Stimulated activated CD4-positive, alpha-beta T cell treated with anti-CD3 and anti-CD28 coated beads, TNF-alpha, amount 100 ng/mL, for 24 hours (primary cell): Measurements from ENCODE around the gene SIAE.

Source experiments
- DNase-seq, 3 experiments: peaks; one replicate each; pipeline ENCODE4 v3.0.0-alpha.2; 2020; ENCODE audit warnings: low read depth in 3 of 3

SIAE gene

DNA sequence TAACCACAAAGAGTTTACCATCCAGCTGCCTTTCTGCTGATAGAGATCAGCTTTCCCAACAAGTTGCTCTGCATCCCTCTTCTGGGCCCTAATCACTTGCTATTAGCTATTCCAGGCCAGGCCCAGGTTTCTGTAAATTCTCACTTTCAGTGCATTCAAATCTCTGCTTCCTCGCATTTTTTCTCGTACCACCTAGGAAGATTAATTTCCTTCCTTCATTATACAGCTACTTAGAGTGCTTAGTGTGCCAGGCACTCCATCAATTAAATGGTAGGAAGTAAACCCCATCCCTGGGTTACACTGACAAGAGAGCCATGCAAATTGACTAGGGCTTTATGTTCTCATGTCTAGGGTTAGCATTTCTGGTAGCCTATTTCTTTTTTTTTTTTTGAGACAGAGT, 9.7 kb downstream of the SIAE start:
- no peak for DNase-seq

DNA sequence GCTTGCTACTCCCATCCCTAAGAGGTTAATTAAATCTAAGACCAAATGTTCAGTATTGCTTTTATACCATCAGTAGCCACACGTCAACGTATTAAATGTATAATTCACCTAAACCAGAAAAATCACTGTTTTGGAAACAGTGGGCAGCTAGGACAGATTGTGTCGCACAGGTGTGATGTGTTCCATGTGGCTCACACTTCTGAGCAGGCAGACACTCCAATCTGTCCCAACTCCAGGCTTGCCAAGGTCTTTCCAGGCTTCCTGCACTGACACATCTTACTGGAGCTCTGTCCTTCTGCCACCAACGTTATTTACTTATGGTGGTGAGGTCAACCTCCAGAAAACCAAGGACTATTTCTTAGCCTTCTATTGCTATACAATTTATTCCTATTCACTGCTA, 11.4 kb downstream of the SIAE start:
- no peak for DNase-seq

DNA sequence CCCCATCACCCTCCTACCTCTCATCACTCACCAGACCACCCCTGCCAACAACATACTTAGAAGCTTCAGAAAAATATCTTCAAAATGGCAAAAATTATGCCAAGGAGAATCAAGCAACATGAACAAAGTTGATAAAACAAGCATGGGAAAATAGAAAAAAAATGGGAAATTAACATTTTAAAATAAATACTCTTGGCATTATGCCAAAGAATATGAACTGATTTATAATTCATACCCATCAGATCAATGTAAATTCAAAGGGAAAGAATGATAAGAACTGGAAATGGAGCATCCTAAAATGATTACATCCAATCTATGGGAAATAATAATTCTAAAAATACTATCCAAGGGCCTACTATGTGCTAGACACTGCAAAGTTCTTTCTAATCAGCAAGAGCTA, 12.0 kb downstream of the SIAE start:
- DNase-seq, result no peak

DNA sequence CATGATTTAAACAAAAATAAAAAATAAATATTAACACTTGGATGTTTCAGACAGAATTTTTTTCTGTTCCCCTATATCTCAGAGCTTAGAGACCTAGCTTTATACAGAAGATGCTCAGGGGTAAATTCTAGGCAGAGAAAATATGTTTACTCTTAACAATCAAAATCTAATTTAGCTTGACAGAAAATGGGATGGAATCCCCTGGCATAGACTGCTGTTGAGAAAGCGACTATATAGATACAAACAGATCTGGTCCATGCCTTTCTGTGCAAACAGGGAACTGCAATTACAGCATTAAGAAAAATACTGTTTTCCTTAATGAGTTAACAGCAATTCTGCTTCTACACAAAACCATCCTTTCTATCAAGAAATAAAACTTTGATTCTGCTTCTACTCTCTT, 14.6 kb downstream of the SIAE start:
- DNase-seq, result no peak

DNA sequence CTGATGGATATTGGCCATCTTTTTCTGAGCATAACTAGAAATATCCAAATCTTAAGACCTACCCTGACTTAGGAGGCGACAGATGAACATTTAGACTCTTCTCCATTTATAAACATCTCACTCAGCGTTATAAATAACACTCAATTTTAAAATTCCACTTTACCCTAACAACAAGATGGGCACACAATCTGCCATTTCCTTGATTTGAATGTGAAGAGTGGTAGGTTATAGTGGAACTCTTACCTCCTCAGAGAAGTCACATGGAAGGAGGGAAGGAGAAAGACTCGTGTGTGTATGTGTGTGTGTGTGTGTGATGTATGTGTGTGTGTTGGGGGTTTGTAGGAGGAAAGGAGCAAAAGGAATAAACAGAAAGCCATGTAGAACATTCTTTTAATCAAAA, 15.0 kb downstream of the SIAE start:
- DNase-seq, result no peak

DNA sequence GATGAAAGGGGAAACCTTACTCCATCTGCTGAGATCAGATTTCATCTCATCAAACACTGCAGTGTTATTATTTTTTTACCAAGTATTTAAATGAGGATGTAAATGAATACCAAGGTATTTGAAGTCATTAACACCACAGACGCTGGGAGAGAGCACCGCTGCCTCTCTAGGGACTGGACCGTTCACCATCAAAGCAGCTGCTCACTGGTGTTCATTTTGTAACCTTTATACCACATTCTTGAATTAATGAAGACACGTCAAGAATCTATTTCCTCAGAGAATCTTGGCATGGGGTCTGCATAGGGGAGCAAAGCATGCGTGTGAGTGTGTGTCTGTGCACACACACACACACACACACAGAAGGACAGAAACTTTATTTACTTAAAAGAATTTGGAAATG, 15.6 kb downstream of the SIAE start:
- DNase-seq, result no peak

DNA sequence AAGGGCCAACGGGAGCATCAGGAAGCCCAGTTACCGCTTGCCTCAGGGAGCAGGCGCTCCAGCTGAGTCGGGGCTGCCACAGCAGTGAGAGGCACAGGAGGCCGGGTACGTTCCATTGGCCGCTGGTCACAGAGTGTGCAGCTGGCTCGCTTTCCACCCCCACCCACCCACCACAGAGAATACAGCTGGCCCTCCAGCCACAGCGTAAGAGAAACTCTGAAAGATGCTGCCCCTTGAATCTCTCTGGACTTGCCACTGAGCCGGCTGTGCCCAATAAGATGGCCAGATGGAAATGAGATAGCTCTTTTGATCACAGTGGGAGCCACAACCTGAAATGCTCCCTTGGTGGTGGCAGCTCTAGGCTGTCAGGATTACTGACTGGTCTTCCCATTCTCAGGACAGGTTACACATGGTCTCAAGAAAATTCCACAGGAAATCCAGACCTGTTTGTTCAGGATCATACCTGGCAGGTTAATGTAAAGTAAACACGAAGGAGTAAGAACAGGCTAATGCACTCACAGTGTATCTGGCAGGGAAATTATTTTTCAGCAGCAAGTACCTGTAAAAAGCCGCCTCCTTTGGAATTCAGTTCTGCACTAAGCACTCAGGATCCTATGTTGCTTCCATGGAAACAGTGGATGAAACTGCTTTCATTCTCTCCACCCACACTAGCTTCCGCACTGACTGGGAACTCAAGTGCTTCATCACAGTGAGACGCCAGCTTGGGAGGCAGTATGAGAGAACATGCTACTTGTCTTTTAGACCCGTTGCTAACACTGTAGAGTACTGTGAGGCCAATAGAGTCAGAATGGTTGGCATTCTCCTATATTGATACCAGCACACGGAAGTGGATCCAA, 16.5 kb downstream of the SIAE start:
- DNase-seq, result no peak

DNA sequence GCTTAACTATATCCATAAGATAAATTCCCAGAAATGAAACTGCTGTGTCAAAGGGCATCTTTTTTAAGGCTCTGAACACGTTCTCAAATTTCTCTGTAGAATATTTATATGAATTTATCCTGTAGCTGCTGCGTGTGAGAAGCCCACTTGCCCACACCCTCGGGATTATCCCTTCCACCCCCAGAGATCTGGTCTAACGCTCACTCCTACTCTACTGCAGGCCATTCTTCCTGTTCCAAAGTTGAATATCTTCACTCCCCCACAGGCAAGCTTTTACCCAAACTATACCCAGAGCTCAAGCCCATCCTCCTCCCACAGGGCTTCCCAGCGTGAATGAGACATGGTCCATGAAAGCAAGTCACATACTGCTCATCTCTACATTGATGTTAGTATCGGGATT, 24.9 kb downstream of the SIAE start:
- no peak for DNase-seq

DNA sequence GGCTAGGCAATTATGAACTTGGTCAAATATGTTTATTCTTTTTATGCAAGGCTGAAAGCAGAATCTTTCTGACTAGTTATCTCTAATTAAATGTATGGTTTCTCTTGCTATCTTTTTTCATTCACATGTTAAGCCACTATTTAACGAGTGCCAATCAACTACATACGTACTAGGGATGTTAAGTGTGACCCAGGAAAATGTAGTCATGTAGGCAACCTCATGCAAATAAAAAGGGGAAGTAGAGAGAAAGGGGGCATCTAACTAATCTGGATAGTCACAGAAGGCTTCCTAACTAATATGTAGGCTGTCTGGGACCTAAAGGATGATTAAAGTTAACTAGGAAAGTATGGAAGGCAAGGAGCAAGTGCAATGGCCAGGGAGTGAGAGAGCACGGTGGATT, 27.4 kb downstream of the SIAE start:
- no peak for DNase-seq

DNA sequence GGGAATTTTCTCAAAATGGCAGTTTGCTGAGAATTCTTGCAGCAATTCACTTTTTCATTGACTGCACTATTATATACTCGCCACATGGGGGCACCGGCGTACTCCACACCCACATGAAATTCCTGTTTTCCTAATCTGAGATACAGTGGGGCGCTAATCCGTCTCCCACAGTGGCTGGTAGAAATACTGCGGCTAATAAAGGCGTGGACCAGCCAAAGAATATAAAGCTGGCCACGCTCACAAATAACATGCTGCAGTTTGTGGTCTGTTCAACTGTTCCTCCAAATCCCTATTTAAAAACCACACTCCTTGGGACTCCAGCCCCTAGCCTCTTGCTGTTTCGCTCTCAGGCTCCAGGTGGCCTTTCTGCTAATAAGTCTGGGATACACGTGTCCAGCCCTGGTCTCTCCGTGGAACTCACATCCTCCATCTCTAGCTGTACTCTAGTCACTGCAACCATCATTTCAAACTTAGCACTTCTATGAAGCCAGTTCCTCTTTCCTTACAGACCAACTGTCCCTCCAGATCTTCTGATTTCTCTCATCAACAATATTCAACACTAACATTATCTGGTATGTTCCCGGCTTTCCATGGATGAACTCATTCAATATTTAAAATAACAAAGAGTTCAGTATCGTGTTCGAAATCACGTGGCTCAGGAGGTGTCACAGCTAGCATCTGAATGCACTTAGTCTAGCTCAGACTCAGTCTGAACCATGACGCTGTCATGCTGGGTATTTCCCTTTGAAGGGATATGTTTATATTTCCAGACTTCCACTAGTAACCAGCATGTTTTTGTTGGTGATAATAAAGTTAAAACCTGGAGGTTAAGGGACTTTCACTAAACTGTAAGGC, 28.9 kb downstream of the SIAE start:
- peak in 1 of 3 experiments; percentile 20 for DNase-seq

DNA sequence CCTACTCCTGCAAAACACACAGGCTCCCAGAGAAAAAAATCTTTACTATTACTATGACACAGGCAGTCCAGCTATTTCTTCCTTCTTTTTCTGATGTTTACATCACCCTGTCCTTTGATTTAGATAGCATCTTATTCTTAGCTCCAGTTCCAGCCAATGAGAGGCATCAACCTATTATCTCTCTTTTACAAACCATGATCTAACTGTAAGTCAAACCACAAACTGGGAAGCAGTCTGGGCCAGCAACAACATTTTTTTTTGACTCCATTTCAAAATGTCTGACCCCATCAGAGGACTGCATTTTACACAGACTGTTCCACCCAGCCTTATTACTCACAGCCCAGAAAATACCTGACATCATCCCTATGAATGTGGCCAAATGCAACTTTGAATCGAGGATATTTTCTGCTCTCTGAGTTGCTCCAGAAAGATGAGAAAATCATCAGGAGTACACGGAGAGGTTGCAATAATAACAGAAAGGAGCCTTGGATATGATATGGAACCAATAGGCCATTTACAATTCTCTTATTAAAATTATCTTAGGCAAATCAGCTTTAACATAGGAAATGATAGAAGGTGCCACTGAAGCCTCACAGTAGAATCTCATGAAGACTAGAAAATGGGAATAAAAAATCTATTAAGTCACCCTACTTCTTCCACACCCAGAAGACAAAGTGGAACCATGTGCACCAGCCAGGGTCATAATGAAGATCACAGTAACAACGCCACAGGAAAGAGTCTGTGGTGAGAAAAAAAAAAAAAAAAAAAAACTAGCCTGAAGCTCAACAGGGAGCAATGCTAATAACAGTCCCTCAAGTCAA, 29.7 kb downstream of the SIAE start:
- no peak for DNase-seq

DNA sequence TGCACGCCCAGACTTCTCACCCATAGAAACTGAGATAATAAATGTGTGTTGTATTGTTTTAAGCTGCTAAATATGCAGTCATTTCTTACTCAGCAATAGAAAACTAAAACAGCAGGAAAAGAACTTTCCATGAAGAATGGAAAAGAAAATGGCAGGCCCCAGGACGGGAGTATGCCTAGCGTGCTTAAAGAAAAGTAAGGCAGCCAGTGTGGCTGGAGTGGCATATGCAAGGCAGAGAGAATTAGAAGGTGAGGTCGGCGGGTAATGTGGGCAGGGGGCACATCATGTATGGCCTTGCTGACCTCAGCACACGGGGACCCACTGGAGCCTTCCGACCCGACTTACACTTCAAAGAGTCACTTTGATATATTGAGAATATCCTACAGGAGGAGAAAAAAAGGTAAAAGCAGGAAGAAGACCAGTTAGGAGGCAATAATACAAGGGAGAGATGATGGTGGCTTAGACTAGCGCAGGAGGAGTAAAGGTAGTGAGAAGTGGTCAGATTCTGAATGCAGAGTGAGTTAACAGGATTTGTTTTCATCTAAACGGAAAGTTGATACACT, 30.4 kb downstream of the SIAE start:
- no peak for DNase-seq

DNA sequence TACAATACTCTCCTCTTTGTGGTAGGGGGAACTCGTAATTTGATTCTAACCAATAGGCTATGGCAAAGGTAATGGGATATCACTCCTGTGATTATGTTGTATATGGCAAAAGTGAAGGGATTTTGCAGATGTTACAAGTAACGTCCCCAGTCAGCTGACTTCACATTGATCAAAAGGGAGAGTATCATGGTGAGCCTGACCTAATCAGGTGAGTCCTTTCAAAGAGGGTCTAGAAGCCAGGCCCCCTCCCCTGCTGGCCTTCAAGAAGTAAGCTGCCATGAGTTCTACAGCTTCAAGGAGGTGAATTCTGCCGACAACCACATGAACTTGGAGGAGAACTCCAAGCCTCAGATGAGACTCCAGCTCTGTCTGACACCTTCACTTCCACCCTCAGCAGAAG, 30.9 kb downstream of the SIAE start:
- no peak for DNase-seq

DNA sequence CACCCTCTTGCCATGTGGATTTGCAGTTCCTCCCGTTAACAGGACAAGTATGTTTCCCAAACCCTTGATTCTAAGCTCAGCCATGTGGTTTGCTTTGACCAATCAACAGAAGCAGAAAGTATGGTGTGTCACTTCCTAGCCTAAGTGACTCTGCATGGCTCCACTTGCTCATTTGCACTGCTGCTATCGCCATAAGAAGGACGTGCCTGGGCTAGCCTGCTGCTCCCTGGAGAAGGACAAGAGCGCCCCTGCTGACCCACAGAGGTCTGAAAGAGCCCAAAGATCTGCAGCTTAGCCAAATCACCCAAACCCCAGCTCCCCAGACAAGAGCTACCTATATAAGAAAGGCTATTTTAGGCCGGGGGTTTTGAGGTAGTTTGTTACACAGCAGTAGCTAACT, 32.9 kb downstream of the SIAE start:
- no peak for DNase-seq

DNA sequence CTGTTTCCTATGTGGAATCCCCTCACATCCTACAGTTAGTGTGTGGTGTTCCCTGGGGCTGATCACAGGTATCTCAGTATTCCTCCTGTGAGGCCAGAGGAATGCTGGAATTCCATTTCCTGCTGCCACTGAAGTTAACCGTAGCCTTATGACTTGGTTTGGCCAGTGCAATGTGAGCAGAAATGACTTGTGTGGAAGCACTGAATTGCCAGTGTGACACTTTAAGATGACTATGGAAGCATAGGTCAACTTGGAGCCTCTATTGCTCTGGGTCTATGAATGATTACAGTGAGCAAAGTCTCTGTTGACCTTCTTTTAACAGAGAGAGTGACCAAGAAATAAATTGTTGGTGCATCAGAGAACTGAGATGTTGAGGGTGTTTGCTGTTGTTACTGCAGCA, 34.4 kb downstream of the SIAE start:
- no peak for DNase-seq

DNA sequence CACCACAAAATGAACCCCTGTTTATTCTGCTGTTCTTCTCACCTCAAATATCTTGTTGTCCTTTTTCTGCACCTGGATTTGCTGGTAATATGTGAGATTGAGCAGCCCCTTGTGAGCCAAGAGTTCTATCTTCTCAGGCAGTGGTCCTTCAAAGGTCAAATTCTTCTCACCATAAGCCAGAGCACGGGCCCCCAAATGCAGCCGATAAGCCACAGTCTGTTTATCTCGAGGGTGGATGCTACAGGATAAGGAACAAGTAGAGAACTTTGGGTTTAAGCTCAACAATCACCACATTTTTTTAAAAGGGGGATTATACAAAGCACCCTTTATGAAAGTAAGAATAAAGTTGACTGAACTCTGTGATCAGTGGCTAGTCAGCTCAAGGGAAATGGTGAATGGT, 35.0 kb downstream of the SIAE start:
- DNase-seq, result no peak

DNA sequence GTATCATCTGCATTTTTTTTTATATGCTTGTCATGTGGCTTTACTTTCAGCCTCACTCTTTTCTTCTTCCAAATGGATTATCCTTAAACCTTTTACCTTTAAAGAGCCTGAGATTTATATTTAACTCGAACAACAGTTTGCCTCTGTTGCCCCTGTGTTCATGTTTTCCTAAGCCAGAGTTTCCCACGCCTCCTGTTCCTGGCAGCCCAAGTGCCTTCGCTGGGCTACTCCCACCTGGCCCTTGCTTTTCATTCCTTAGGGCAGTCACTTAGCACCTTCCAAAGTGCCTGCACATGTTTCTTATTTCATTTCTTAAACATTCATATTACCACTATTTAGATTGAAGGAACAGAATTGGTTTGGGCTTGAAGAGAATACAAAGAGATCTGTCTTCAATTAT, 37.6 kb downstream of the SIAE start:
- DNase-seq, result no peak

DNA sequence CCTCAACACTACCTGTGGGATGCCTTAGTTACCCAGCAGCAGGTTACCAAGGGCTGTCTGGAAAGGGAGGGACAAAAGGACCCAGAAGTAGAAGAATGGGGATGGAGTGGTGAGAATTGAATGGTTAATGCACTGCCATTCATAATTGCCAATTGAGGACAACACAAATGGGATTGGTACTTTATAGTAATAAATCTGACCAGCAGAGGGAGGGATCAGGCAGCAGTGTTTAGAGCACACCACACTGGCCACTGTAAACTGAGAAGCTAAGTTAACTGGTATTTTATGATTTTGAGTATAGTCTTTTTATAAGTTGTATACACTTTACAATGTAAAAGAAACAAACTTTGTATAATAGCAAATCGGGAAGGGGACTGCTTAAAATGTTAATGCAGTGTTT, 40.2 kb downstream of the SIAE start:
- no peak for DNase-seq

DNA sequence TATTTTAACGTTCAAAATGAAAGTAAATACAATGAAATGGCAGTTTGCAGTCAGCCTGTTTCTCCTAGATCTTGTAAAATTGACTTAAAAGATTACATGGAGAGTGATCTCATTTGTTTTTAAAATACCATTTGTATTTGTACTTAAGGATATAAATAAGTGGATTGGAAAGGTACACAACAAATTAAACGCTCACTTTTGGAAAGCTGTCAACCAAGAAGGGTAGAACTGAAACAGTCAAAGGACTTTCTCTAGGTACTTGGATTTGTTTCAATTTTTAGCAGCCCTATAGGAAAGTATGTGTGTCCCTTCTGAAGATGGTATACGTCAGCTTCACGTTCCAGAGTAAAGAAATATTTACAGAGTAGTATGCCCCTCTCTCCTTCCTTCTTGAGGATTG, 43.6 kb downstream of the SIAE start:
- DNase-seq, result no peak

DNA sequence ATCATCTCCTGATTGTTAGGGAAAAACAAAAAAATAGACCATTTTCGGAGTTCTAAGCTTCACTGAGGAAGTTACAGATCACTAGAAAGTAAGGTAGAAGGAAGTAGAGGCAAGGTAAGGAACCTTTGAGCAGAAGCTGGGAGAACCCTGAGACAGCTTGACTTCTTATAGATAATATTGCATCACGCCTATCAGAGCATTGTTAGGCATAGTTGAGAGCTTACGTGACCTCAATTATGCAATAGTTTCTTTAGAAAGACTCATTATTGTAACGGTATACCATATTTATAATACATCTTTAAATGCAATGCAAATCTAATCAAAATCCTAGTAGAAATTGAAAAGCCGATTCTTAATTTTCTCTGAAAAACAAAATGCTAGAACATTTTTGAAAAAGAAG, 46.0 kb downstream of the SIAE start:
- no peak for DNase-seq

DNA sequence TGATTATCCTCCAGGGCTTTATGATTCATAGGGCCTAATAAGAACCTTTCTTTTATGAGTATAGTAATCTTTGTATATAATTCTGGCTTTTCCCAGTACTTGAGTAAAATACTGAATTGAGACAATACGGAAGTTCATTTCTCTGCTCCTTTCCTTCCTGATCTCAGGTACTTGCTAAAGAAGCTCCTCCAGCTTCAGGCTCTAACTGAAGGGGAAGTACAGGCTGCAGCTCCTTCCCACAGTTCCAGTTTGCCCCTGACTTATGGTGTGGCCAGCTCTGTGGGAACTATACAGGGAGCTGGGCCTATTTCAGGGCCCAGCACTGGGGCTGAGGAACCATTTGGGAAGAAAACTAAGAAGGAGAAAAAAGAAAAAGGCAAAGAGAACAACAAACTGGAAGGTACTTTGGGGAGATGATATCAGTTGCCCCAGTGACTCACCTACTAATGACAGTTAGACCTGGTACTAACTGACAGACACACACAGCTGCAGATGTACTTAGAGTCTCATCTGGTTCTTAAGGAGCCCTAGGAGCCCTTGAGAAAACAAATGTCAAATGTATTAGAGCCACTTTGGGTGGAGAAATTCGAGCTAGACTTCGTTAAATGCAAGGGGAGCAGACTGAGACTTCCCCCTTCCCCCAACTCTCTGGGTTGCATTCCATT, 47.9 kb downstream of the SIAE start:
- no peak for DNase-seq
